ENCODE results near the gene COBL.

Gene COBL

GRCh38 chr7:51275532-51275931 lies 41.1 kb downstream of the COBL start:
- no peak for DNase-seq

- no peak for DNase-seq
These were observed 41.7 kb downstream of the COBL start for GRCh38 chr7:51274955-51275354.

- no peak for DNase-seq
These were observed 42.6 kb downstream of the COBL start for GRCh38 chr7:51274001-51274400.

- no peak for DNase-seq
These were observed 43.2 kb downstream of the COBL start for GRCh38 chr7:51273360-51273759.

- no peak for DNase-seq
These were observed 45.6 kb downstream of the COBL start for GRCh38 chr7:51270965-51271364.

GRCh38 chr7:51269911-51270310 lies 46.7 kb downstream of the COBL start:
- no peak for DNase-seq

GRCh38 chr7:51269321-51269720 lies 47.3 kb downstream of the COBL start:
- no peak for DNase-seq

GRCh38 chr7:51268859-51269258 lies 47.8 kb downstream of the COBL start:
- no peak for DNase-seq

GRCh38 chr7:51267169-51267568 lies 49.4 kb downstream of the COBL start:
- no peak for DNase-seq

GRCh38 chr7:51265066-51265907 lies 51.3 kb downstream of the COBL start:
- DNase-seq = no peak

GRCh38 chr7:51263631-51264484 lies 52.8 kb downstream of the COBL start:
- DNase-seq = no peak

- DNase-seq = no peak
These were observed 53.6 kb downstream of the COBL start for GRCh38 chr7:51262796-51263531.

GRCh38 chr7:51261950-51262795 lies 54.4 kb downstream of the COBL start:
- DNase-seq = no peak

GRCh38 chr7:51261117-51261835 lies 55.3 kb downstream of the COBL start:
- no peak for DNase-seq

- no peak for DNase-seq
These were observed 56.1 kb downstream of the COBL start for GRCh38 chr7:51260516-51260915.

- DNase-seq = no peak
These were observed 56.8 kb downstream of the COBL start for GRCh38 chr7:51259766-51260165.

- DNase-seq = no peak
These were observed 59.7 kb downstream of the COBL start for GRCh38 chr7:51256916-51257315.

- DNase-seq = no peak
These were observed 60.3 kb downstream of the COBL start for GRCh38 chr7:51256209-51256781.

GRCh38 chr7:51255536-51256208 lies 60.9 kb downstream of the COBL start:
- DNase-seq = no peak

GRCh38 chr7:51255036-51255435 lies 61.6 kb downstream of the COBL start:
- DNase-seq = no peak

GRCh38 chr7:51253157-51253556 lies 63.5 kb downstream of the COBL start:
- DNase-seq = no peak
